GM23338 (cell line): Measurements from ENCODE around the gene TMEM88. TPM values are rescaled to one million over a fixed set of nuclear protein-coding genes. Genes with fewer than 3 reads are reported as not detected.

Experiments
- ATAC-seq: fragments of 200-7000 bp; cut with Tn5 transposase; 3 replicates; pipeline ENCODE4 v1.9.1; 2020
- DNase-seq: peaks from one replicate; pipeline ENCODE4 v3.0.0-alpha.2; 2015; ENCODE audit warnings: low spot score
- H2AFZ ChIP-seq: fragments of 200-600 bp; sonication (generic); 2 replicates; pipeline ENCODE4 v1.8.0; 2016; ENCODE audit warnings: antibody characterized with exemption, mild to moderate bottlenecking, moderate library complexity
- H3F3A ChIP-seq: fragments of 200-600 bp; sonication (generic); replicated peaks from 2 replicates; pipeline ENCODE4 v1.8.0; 2017; ENCODE audit warnings: antibody characterized with exemption, mixed run types, low read depth
- H3K27ac ChIP-seq: fragments of 200-600 bp; sonication (generic); 2 replicates; pipeline ENCODE4 v1.6.1; 2016; ENCODE audit warnings: low read depth
- H3K27me3 ChIP-seq: fragments of 200-600 bp; sonication (generic); 2 replicates; pipeline ENCODE4 v1.8.0; 2016; ENCODE audit warnings: mild to moderate bottlenecking, mixed run types, moderate library complexity; ENCODE audit not compliant: insufficient read depth
- H3K36me3 ChIP-seq: fragments of 200-600 bp; sonication (generic); 2 replicates; pipeline ENCODE4 v1.8.0; 2016; ENCODE audit warnings: mild to moderate bottlenecking; ENCODE audit not compliant: insufficient read depth
- H3K4me1 ChIP-seq: fragments of 200-600 bp; sonication (generic); 2 replicates; pipeline ENCODE4 v1.8.0; 2016; ENCODE audit warnings: mild to moderate bottlenecking, moderate library complexity; ENCODE audit not compliant: insufficient read depth
- H3K4me2 ChIP-seq: fragments of 200-600 bp; sonication (generic); 2 replicates; pipeline ENCODE4 v1.7.1; 2017; ENCODE audit warnings: mixed run types
- H3K4me3 ChIP-seq: fragments of 200-600 bp; sonication (generic); 2 replicates; pipeline ENCODE4 v1.6.1; 2016; ENCODE audit warnings: mixed run types
- H3K79me2 ChIP-seq: fragments of 200-600 bp; sonication (generic); replicated peaks from 2 replicates; pipeline ENCODE4 v1.8.0; 2017; ENCODE audit warnings: mild to moderate bottlenecking; ENCODE audit not compliant: insufficient read depth
- H3K9me2 ChIP-seq: fragments of 200-600 bp; sonication (generic); 2 replicates; pipeline ENCODE4 v1.8.0; 2017; ENCODE audit not compliant: insufficient read depth
- H4K20me1 ChIP-seq: fragments of 200-600 bp; sonication (generic); replicated peaks from 2 replicates; pipeline ENCODE4 v1.8.0; 2017; ENCODE audit warnings: mild to moderate bottlenecking; ENCODE audit not compliant: insufficient read depth
- H3K27ac Mint-ChIP-seq: 2 replicates; pipeline ENCODE4 v1.8.0; 2020; ENCODE audit warnings: inconsistent platforms, mild to moderate bottlenecking, moderate library complexity, mixed read lengths
- H3K27me3 Mint-ChIP-seq: 3 replicates; pipeline ENCODE4 v1.8.0; 2022; ENCODE audit warnings: low read depth, mild to moderate bottlenecking, moderate library complexity, mixed read lengths, inconsistent platforms; ENCODE audit not compliant: insufficient read depth, poor library complexity
- H3K36me3 Mint-ChIP-seq: 3 replicates; pipeline ENCODE4 v1.8.0; 2021; ENCODE audit warnings: low read depth, mild to moderate bottlenecking, inconsistent platforms, moderate library complexity, mixed read lengths
- H3K4me1 Mint-ChIP-seq: 3 replicates; pipeline ENCODE4 v1.8.0; 2020; ENCODE audit warnings: mild to moderate bottlenecking, inconsistent platforms, mixed read lengths
- H3K4me3 Mint-ChIP-seq: 3 replicates; pipeline ENCODE4 v1.8.0; 2021; ENCODE audit warnings: moderate library complexity, mild to moderate bottlenecking, inconsistent platforms, mixed read lengths
- H3K9me3 Mint-ChIP-seq: 3 replicates; pipeline ENCODE4 v1.8.0; 2020; ENCODE audit warnings: moderate library complexity, mild to moderate bottlenecking, inconsistent platforms, mixed read lengths
- EZH2 ChIP-seq: fragments of 200-600 bp; sonication (generic); IDR thresholded peaks from one replicate; pipeline ENCODE4 v1.8.0; 2017; ENCODE audit warnings: antibody characterized with exemption, mild to moderate bottlenecking, low read depth; ENCODE audit not compliant: unreplicated experiment
- POLR2AphosphoS5 ChIP-seq: IDR thresholded peaks from 2 replicates; pipeline ENCODE4 v1.6.1; 2016; ENCODE audit warnings: antibody characterized with exemption, low read depth
- ZNF331 ChIP-seq: fragments of 250-450 bp; sonication (Bioruptor Pico); IDR thresholded peaks from 2 replicates; pipeline ENCODE4 v1.5.0; 2020; ENCODE audit warnings: low read depth, mild to moderate bottlenecking, moderate library complexity
- polyA plus RNA-seq: library from polyadenylated mRNA; unstranded; fragments of >200 nt; fragmentation: Nextera tagmentation; extraction: Ambion mirVana; gene quantifications from 2 replicates; pipeline ENCODE4 v1.2.1, GENCODE V29; 2016
- total RNA-seq: library from RNA; depleted of rRNA; stranded (reverse); fragments of >200 nt; shearing (Covaris generic); gene quantifications from 2 replicates; pipeline ENCODE4 v1.2.3, GENCODE V29; 2014
- TF ChIP-seq, protein P1 (sequence below): fragments of 250-450 bp; sonication (Bioruptor Pico); IDR thresholded peaks from 2 replicates; pipeline ENCODE4 v1.5.0; 2020; ENCODE audit warnings: mild to moderate bottlenecking, moderate library complexity
- TF ChIP-seq, protein P2 (sequence below), 2 experiments: fragments of 200-600 bp in 1 of 2; sonication (generic) in 1 of 2; conservative IDR thresholded peaks; 2 replicates each; pipeline versions ENCODE4 v1.5.1 to v1.6.1; 2016 to 2017; ENCODE audit warnings: antibody characterized with exemption in 2 of 2, low read depth in 2 of 2, mild to moderate bottlenecking in 2 of 2, moderate library complexity in 1 of 2

Gene TMEM88
- total and polyA plus RNA-seq, 2 experiments from 2014 or later = 0.58 to 0.97 TPM

DNA sequence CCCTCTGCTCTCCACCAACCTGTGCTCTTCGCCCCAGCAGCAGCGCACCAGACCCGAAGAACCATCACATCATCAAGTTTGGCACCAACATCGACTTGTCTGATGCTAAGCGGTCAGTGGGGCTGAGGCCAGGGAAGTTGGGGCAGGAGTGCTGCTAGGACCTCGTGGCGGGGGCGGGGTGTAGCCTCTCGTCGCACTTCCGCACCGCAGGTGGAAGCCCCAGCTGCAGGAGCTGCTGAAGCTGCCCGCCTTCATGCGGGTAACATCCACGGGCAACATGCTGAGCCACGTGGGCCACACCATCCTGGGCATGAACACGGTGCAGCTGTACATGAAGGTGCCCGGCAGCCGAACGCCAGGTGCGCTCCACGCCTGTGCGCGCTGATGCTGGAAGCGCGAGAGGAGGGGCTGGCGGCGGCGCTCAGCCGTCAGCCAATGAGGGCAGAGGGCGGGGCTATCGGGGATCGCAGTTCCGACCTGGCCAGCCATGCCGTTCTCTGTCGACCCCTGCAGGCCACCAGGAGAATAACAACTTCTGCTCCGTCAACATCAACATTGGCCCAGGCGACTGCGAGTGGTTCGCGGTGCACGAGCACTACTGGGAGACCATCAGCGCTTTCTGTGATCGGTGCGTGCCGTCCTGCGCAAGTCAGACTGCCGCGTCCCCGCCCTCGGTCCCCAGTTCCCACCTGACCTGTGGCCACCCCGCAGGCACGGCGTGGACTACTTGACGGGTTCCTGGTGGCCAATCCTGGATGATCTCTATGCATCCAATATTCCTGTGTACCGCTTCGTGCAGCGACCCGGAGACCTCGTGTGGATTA lies 3.2 kb upstream of the TMEM88 start:
- Histone ChIP-seq H3K27ac (no peak overlapping the region), H3K4me1 (peaks cover 36% of the 10 kb centered on the region), H3K4me3 (peak overlapping the region; percentile 80), H4K20me1 (no peaks in the 10 kb centered on the region; the same call in 1 of the 2 replicates), H3K9me2 (no peaks in the 10 kb centered on the region), H3K36me3 (no peaks in the 10 kb centered on the region; the same call in 1 of the 2 replicates), H3F3A (peaks cover 17% of the 10 kb centered on the region; the same call in 1 of the 2 replicates), H3K79me2 (no peaks in the 10 kb centered on the region), H3K27me3 (peaks cover 86% of the 10 kb centered on the region), H3K4me2 (peak overlapping the region; percentile 90), H2AFZ (peak overlapping the region; percentile 97)
- Mint-ChIP-seq H3K27ac (no peak overlapping the region), H3K27me3 (peaks cover 28% of the 10 kb centered on the region), H3K9me3 (no peaks in the 10 kb centered on the region; the same call in 2 of the 3 replicates), H3K4me3 (peak overlapping the region; percentile 82), H3K36me3 (no peaks in the 10 kb centered on the region; the same call in 2 of the 3 replicates), H3K4me1 (peaks cover 27% of the 10 kb centered on the region)
- peak; percentile 96 for DNase-seq
- TF ChIP-seq POLR2AphosphoS5 = peak; percentile 87
- TF ChIP-seq, protein P1, sequence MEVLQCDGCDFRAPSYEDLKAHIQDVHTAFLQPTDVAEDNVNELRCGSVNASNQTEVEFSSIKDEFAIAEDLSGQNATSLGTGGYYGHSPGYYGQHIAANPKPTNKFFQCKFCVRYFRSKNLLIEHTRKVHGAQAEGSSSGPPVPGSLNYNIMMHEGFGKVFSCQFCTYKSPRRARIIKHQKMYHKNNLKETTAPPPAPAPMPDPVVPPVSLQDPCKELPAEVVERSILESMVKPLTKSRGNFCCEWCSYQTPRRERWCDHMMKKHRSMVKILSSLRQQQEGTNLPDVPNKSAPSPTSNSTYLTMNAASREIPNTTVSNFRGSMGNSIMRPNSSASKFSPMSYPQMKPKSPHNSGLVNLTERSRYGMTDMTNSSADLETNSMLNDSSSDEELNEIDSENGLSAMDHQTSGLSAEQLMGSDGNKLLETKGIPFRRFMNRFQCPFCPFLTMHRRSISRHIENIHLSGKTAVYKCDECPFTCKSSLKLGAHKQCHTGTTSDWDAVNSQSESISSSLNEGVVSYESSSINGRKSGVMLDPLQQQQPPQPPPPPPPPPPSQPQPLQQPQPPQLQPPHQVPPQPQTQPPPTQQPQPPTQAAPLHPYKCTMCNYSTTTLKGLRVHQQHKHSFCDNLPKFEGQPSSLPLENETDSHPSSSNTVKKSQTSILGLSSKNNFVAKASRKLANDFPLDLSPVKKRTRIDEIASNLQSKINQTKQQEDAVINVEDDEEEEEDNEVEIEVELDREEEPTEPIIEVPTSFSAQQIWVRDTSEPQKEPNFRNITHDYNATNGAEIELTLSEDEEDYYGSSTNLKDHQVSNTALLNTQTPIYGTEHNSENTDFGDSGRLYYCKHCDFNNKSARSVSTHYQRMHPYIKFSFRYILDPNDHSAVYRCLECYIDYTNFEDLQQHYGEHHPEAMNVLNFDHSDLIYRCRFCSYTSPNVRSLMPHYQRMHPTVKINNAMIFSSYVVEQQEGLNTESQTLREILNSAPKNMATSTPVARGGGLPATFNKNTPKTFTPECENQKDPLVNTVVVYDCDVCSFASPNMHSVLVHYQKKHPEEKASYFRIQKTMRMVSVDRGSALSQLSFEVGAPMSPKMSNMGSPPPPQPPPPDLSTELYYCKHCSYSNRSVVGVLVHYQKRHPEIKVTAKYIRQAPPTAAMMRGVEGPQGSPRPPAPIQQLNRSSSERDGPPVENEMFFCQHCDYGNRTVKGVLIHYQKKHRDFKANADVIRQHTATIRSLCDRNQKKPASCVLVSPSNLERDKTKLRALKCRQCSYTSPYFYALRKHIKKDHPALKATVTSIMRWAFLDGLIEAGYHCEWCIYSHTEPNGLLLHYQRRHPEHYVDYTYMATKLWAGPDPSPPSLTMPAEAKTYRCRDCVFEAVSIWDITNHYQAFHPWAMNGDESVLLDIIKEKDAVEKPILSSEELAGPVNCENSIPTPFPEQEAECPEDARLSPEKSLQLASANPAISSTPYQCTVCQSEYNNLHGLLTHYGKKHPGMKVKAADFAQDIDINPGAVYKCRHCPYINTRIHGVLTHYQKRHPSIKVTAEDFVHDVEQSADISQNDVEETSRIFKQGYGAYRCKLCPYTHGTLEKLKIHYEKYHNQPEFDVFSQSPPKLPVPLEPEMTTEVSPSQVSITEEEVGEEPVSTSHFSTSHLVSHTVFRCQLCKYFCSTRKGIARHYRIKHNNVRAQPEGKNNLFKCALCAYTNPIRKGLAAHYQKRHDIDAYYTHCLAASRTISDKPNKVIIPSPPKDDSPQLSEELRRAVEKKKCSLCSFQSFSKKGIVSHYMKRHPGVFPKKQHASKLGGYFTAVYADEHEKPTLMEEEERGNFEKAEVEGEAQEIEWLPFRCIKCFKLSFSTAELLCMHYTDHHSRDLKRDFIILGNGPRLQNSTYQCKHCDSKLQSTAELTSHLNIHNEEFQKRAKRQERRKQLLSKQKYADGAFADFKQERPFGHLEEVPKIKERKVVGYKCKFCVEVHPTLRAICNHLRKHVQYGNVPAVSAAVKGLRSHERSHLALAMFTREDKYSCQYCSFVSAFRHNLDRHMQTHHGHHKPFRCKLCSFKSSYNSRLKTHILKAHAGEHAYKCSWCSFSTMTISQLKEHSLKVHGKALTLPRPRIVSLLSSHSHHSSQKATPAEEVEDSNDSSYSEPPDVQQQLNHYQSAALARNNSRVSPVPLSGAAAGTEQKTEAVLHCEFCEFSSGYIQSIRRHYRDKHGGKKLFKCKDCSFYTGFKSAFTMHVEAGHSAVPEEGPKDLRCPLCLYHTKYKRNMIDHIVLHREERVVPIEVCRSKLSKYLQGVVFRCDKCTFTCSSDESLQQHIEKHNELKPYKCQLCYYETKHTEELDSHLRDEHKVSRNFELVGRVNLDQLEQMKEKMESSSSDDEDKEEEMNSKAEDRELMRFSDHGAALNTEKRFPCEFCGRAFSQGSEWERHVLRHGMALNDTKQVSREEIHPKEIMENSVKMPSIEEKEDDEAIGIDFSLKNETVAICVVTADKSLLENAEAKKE (CRISPR knock-in tag) = no peak
- TF ChIP-seq EZH2 = peak; percentile 57
- TF ChIP-seq, protein P2, sequence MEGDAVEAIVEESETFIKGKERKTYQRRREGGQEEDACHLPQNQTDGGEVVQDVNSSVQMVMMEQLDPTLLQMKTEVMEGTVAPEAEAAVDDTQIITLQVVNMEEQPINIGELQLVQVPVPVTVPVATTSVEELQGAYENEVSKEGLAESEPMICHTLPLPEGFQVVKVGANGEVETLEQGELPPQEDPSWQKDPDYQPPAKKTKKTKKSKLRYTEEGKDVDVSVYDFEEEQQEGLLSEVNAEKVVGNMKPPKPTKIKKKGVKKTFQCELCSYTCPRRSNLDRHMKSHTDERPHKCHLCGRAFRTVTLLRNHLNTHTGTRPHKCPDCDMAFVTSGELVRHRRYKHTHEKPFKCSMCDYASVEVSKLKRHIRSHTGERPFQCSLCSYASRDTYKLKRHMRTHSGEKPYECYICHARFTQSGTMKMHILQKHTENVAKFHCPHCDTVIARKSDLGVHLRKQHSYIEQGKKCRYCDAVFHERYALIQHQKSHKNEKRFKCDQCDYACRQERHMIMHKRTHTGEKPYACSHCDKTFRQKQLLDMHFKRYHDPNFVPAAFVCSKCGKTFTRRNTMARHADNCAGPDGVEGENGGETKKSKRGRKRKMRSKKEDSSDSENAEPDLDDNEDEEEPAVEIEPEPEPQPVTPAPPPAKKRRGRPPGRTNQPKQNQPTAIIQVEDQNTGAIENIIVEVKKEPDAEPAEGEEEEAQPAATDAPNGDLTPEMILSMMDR (conservative IDR thresholded peaks at IDR 0.05; ENCODE audit: low read depth in 2 of 2) = peak; percentile 63 to 97
- TF ChIP-seq ZNF331 = no peak
- peak; percentile 57 for ATAC-seq
